GM19438 (cell line): Measurements from ENCODE around the gene MINDY3.

Experiments used
- ATAC-seq: cut with Tn5 transposase; IDR thresholded peaks from one replicate; pipeline ENCODE4 v1.9.1; 2021; ENCODE audit warnings: low read depth; ENCODE audit not compliant: unreplicated experiment

MINDY3 gene

GRCh38 chr10:15809450-15809849, 50.9 kb downstream of the MINDY3 start:
- no peak for ATAC-seq

DNA sequence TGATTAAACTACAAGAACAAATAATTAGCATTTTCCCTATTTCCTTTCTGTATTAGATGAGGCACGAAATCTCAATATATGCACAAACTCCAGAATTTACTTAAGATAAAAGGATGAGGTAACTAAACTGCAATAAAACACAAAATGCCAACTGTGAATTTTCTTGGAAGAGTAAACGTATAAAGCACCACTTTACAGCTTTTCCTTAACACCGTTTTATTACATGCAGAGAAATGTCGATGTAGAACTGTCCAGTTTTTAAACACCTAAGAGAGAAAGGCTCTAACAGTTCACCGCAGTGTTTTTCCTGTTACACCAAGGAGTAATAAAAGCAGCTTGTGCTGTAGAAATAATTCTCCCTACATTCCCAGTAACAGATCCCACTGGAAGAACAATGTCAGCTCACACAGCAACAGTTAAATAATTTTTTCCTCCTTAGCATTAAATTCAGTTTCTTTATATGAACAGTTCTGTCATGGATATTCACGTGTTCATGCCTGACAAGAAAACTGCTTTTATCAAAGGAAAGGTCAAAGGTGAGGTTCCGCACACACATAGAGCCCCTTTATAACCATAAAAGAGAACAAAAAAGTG, 52.0 kb downstream of the MINDY3 start:
- ATAC-seq = no peak

GRCh38 chr10:15805395-15806058, 54.8 kb downstream of the MINDY3 start:
- no peak for ATAC-seq

- ATAC-seq = no peak
Observed at GRCh38 chr10:15804109-15804508, 56.2 kb downstream of the MINDY3 start.

DNA sequence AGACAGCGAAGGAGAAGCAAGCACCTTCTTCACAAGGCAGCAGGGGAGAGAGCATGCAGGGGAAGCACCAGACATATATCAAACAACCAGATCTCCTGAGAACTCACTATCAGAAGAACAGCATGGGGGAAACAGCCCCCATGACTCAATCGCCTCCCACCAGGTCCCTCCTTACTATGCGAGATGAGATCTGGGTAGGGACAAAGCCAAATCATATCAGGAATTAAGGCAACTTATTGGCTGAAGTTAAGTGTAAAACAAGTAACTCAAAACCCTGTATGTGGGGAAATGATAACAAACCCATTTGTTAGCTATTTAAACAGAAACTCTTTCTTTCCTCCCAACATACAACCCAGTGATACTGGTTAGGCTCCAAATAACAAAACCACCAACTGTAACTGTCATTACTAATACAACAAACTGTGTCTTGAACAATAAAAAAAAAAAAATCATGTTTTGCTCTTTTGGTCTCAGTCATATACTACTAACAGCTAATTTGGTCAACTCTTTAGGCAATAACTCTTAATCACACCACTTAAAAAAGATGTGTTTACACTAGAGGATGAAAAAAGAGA, 57.8 kb downstream of the MINDY3 start:
- ATAC-seq = no peak

DNA sequence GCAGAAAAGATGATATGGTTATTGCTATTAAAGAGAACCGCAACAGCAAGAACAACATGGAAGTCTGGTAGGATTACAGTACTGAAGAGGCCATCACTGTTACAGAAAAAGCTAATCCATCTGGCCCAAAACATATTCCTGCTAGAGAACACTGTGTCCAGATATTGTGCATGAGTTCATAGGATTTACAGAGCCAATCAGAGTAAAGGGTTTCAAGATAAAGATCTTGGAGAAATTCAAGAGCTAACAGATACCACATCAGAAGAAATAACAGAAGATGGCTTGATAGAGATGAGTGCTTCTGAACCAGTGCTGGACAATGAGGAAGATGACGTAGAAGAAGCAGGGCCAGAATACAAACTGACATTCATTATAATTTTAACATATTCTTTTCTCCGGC, 58.7 kb downstream of the MINDY3 start:
- no peak for ATAC-seq

DNA sequence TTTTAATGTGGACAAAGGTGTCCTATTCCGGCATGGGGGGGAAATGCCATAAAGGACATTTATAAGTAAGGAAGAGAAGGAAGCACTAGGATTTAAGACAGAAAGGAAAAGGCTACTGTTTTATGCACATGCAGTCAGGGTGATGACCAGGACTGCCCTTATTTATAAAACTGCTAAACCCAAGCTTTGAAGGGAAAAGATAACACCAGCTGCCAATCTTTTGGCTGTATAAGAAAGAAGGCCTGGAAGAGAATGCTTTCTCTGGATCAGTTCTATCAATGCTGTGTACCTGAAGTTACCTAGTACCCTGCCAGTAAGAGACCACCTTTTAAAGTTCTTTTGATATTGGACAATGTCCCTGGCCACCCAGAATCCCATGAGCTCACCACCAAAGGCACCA, 59.2 kb downstream of the MINDY3 start:
- ATAC-seq = no peak

- no peak for ATAC-seq
Observed at GRCh38 chr10:15797346-15797745, 63.0 kb downstream of the MINDY3 start.

GRCh38 chr10:15796762-15797161, 63.5 kb downstream of the MINDY3 start:
- ATAC-seq = no peak

DNA sequence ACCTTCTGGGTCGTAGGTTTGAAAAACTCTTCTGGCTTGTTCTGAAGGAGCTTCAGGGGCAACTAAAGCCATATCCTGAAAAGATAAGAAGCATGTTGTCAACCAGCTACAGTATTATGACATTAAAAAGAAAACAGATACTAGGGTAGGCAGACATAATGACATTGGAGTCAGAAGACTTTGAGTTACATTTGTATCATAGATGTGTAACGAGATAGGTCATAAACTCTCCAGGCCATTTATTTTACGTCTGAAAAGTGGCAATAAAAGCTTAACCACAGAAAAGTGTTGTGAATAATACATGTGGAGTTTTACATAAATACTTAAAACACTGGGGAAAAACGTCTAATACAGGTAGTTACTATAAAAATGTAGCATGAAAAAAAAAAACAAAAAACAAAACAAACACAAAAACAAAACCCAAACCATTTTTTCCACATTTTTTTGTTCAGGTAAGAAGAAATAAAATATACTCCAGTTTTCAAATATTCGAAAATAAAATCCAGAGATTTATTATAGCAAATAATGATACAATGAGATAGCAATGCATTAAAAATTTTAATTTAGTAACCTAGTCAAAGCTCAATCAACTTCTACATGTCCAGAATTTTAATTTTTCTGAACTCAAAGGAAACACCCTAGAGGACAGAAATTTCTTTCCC, 64.1 kb downstream of the MINDY3 start:
- no peak for ATAC-seq

DNA sequence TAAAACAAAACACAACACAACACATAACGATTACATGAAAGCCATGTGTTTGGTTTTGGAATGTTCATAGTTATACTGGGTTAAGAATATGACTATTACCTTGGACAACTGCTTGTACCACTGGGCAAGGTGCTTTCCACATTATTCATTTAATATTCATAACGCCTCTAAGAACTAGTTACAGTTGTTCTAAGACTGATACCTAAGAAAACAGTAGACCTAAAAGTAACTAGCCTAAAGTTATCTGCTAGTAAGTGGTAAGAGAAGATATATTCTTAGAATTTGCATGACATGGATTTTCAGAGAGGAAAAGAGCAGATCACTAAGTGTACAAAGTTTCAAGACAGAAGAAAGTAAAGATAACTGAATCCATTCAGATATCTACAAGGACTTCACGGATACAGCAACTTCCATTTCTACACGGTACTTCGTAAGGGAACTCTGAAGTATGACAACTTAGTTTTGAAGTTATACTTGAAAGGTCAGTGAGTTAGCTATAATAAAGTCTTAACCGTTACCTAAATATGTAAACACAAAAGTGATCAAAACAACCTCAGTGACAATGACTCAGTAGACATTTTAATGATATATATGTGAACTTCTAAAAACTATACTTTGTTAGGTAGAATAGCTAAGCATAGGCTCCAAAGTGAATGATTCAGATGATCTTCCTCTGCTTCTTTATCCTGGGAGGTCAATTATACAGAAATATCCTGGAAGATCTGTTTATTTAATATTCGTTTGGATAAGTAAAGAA, 65.1 kb downstream of the MINDY3 start:
- ATAC-seq = no peak

DNA sequence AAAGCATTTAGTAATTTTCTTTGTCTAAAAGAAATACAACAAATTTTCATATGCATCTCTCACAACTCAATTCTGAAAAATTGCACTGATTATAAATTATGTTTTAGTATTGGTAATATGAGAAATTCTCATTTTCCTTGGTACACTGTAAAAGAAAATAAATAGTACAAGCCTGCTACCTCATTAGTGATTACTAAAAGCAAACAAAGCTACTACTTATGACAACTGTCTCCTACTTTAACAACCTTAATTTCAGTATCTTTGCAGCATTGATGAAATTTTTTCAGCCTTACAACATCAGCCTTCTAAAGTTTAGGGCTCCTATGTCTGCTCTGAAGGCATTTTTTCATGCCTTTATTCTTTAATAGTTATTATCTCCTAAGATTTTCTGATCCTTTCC, 65.7 kb downstream of the MINDY3 start:
- ATAC-seq = no peak

DNA sequence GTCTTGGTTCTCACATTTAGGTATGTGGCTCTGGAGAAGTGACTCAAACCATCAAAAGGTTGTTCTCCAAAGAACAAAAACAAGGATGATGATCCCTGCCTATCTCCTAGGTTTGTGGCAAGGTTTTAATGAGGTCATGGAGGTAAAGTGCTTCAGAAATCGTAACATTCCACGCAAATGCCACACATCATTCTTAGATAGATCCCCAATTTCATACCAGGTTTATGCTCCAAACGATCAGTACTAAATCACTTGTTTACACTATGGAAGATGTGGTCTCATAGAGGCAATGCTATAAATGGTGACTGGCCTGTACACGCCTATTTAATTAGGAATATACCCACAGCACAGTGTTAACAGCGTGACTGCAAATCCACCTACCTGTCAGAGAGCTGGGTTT, 66.6 kb downstream of the MINDY3 start:
- ATAC-seq = no peak

- no peak for ATAC-seq
Observed at GRCh38 chr10:15792777-15793176, 67.5 kb downstream of the MINDY3 start.

- ATAC-seq = no peak
Observed at GRCh38 chr10:15791816-15792524, 68.3 kb downstream of the MINDY3 start.

DNA sequence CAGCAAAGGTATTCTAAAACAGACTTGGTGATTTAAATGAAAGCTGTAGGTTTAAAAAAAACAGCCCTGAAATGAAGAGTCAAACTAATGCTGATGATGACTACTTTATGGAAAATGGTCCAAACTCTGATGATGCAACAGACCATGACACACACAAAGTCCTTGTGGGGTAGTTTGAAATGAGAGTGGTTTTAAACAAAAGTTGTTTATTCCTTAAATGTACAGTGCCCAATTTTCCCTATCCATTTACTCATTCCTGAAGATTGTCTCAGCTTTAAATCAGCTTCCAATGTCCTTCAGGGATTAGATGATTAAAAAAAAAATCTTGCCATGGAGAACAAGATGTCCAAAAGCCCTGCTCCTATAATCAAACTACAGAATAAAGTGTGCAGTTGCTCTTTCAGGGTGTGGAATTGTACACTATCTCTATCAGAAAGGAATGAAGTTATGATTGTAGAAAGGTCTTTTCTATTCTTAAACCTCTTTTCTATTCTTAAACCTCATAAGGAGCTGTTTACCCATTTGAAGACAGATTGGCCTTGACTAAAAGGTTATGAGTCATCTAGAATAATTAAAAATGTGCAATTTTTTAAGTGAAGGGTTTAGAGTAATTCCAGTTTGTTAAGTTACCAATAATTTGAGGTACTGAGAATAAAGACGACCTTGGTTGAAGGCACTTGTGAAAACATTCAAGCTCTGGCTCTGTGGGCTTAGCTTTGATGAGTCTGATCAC, 70.3 kb downstream of the MINDY3 start:
- ATAC-seq = no peak

DNA sequence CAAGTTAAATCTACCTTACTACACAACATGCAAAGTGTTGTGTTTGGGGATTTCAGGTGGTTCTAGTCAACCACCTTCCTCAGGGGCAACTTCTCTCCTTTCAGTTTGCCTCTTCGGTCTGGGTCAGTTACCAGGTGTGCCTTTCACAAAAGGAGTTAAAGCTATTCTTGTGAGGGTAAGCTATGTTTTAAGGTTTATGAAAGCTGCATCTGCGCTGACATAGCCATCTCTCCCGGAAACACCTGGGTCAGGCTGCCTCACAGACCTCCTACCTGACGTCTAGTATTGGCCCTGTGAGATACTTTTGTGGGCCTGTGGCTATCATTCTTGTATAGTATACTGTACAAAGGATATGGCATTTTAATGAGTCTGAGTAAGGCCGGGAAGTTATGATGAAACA, 72.9 kb downstream of the MINDY3 start:
- ATAC-seq = no peak

DNA sequence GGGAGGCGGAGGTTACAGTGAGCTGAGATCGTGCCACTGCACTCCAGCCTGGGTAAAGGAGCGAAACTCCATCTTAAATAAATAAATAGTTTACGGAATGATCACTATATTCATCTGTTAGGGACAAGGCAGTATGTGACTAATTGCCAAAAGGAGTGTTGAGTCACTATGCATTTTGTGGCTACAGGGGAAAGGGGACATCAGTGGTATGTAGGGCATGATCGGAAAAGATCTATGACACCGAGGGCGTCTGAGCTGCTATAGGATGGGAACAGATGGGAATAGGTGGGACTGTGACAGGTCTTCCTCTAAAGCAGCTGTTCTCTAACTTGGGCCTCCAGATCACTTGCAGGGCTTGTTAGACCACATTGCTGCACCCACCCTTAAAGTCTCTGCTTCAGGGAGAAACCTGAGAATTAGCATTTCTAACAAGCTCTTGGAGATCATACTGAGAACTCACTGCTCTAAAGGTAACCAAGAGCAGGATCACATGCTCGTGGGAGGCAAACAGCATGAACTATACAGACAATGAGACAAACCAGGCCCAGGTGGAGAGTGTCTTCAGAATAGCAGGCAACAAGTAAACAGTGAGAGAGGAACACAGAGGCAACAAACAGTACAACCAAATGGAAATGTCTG, 75.5 kb downstream of the MINDY3 start:
- no peak for ATAC-seq

GRCh38 chr10:15783941-15784636, 76.2 kb downstream of the MINDY3 start:
- ATAC-seq = no peak
